ENCODE results near the gene MACROD2.

The MACROD2 gene

DNA sequence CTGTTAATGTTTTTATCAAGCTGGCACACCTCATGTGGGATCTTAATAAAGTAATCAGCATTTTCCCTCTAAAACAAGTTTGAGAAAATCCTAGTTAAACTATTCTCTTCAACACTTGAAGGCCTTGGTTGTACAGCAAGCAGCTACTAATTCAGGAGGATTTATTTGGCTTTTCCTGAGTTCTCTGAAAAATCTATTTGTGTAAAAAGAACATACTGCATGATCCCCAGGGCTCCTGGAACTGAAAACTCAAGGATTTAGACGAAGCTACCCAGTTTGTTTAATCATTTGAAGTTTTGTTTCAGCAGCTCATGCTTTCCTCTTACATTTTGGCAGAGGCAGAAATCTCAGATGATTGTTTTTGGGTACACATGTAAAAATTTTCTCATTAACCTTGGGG is 651.7 kb downstream of the MACROD2 start:
- no peak for DNase-seq (ENCODE audit: low read depth)

DNA sequence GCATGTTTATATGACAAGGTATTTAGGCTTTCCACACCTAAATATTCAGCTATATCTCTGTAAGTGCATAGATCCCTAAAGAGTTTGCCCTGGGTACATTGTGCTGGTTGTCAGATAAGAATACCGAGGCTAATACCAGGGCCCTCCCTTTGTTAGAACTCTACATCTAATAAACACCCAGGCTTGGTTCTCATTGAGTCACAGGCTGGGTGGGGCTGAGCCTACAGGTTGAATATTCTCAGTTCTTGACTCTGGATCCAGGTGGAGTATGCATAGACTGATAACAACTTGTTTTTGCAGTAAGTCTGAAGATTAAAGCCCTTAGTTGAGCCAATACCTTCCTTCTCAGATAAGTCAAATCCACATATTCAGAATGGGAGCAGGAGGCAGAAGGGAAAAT is 654.3 kb downstream of the MACROD2 start:
- no peak for DNase-seq (ENCODE audit: low read depth)

DNA sequence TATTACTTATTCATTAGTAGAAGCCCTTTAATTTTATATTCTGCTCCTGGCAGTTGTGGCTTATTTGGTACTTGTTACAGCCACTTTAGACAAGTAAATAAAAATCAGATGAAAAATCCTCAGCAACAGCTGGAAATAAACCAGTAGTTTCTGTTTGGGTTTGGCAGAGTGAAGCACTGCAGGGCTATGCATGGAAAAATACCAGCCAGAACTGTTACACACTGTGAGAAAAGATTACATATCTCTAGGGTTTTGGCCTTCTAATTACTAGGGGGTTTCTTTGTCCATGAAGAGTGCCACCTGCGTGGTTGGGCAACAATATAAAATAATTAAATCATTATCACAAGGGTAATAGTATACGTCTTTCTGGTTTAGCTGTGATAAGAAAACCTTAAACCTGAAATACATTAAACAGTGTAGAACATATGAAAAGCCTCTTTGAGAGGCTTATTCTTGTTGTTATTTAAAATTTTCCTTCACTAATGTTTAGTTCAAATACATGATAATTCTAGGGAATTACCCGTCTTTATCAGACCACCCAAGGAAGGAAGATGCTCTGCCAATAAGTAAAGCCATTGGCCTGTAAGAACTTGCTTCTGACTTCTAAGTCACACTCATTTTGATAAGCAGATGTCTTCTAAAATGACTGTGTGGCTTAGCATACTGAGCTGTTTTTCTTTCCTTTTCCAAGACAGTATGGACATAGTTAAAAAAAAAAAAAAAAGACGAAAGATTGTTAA is 662.1 kb downstream of the MACROD2 start:
- no peak for DNase-seq (ENCODE audit: low read depth)

DNA sequence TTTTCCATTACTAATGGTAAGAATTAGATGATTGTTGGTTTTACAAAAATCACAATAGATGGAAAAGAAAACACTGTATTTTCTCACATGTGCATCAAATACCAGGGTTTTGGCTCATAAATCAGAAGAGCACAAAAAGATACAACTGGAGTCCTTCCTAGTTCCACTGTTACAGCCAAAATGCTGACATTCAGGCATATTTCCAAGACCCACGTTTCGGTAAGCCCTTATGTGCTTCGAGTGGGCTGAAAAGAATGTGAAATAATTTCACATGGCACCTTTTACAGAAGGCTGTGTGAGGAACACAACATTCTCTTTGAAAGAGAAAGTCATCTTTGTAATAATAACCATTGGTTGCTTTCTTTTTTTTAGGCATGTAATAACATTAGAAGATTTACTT is 668.8 kb downstream of the MACROD2 start:
- no peak for DNase-seq (ENCODE audit: low read depth)

DNA sequence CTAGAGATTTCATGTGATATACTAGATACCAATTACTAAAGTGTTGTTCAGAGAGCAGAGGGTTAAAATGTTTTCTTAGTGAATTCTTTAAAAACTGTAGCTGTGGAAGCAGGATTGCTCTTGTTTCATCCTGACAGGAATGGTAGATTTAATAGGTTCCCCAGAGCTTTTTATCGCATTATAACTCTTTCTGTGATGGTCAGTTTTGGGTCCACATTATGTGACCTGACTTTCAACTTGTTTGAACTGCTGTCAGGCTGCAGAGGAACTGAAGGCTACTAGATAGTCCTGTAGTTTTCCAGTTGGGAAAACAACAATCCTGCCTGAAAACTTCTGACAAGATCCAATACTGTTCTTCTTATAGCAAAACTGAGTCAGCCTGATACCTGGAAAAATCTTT is 671.4 kb downstream of the MACROD2 start:
- DNase-seq (ENCODE audit: low read depth), result no peak

DNA sequence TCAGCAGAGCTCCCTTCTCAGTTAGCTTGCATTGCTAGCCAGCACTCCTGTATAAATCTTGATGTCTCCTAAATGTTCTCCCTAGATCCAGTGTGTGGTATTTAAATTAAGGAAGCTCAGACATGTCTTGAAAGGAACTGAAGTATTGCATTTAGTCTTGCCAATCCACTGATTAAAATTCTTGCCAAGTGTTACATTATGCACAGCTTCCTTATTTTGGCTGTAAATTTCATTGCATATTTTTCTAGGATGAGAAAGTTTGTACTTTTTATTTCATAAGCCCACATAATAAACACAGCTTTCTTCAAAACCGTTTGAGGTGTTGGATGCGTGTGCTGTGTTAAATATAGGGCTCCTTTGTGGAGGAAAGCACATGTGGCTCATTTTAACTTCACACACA is 671.9 kb downstream of the MACROD2 start:
- DNase-seq (ENCODE audit: low read depth), result no peak

DNA sequence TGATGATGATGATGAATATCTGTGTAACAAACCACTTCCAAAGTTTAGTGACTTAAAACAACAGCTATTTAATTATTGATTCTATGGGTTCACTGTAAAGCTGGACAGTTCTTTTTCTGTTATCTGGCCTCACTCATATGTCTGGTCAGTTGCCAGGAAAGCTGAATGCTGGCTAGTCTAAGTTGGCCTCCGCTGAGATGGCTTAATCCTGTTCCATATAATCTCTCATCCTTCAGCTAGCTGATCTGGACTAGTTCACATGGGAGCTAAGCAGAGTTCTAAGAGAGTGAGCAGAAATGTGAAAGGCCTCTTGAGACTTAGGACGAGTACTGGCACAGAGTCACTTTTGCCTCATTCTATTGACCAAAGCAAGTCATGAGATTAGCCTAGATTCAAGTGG is 676.8 kb downstream of the MACROD2 start:
- DNase-seq (ENCODE audit: low read depth), result peak; percentile 0

DNA sequence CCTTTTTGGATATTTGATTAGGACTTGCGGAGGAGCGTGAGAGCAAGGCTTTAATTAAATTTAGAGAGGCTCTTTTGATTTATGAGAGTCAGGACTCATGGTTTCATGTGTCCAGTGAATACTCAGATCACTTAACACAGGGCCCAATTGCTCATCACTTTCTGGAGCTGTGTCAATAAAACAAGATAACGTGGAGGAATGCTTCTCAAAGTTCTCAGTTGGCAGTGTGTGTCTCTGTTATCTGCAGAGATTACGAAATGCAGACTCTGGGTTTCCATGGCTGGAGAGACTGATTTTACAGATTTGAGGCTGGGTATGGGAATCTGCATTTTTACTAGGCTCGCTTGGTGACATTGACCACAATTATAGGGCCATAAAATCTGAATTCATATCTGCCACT is 677.8 kb downstream of the MACROD2 start:
- DNase-seq (ENCODE audit: low read depth), result peak; percentile 5

DNA sequence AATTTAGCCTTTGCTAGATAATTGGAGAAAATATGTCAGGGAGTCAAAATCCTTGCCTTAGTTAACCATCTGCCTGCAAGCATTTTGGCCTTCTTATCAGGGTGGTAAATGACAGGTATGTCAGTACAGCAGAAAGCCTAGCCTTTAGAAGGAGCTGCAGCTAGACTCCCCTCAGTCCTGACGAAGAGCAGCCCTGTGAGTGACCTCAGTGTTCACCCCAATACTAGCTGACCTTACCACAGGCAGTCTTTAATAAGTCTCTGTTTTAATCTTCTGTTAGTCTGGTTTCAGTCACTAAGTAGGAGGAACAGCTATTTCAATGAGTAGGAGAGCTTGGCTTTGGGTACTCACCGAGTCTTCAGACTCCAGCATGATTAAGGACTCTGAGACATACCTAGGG is 682.1 kb downstream of the MACROD2 start:
- no peak for DNase-seq (ENCODE audit: low read depth)

DNA sequence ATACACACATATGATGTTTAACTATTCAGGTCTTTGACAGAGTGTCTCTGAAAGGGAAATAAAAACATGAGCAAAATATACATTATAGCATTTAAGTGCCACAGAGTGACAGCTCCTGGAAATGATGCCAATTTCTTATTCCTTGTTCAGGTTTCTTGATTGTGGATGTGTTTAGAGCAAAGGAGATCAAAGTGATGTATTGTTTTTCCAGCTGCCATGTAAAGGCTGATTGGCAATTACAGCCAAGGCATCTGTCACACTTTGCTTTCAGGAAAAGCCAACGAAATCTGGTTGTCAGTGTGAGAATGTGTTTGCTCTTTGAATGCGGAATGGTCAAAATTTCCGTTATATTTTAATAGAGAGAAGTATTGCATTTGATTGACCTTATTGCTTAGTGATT is 689.9 kb downstream of the MACROD2 start:
- DNase-seq (ENCODE audit: low read depth), result no peak

DNA sequence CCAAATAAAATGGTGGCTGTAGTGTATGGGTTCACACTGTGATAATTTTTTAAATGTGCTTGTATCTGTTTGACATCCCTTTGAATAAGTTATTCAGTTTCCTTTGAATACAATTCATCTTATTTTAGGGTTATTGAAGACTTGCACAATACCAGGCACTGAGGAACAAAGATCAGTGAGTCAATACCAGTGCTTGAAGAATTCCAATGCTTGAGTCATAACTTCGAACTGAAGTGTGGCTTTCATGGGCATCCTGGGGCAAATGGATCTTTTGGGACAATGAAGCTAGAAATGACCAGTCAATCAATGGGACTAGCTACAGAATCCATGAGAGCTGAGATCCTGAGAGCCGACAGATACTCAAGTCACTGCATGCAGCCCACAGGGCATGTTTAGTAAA is 692.0 kb downstream of the MACROD2 start:
- DNase-seq (ENCODE audit: low read depth), result no peak

DNA sequence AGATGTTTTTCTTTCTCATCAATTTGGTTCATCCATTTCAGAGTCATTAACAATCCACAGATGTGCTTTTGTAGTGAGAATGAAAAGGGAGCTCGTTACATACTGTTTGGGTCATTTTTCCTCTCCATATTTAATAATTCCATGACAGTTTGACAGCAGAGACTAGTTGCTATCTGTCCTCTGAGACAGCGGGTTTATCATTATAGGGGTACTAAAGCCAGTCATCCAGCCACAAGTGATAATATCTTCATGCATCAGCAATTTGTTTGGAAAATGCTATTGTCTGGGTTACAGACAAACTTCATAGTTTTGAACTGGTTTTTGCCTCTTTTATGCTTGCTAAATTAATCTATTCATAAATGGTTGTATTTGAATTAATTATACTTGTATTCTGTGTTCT is 692.7 kb downstream of the MACROD2 start:
- no peak for DNase-seq (ENCODE audit: low read depth)

DNA sequence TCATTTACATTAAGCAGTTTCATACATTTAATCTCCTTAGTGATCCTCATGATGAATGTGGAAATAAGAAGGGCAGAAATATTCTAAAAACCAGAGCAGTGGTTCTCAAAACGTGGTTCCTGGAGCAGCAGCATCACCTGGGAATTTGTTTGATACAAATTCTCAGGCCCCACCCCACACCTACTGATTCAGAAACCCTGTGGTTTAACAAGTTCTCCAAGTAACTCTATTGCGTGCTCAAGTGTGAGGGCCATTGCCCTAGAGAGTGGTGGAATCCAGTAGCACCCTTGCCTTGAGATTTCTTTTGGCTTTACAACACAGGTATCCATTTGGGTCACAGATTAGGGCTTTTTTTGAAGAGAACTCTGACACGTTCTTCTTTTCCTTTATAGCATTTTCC is 696.7 kb downstream of the MACROD2 start:
- no peak for DNase-seq (ENCODE audit: low read depth)

DNA sequence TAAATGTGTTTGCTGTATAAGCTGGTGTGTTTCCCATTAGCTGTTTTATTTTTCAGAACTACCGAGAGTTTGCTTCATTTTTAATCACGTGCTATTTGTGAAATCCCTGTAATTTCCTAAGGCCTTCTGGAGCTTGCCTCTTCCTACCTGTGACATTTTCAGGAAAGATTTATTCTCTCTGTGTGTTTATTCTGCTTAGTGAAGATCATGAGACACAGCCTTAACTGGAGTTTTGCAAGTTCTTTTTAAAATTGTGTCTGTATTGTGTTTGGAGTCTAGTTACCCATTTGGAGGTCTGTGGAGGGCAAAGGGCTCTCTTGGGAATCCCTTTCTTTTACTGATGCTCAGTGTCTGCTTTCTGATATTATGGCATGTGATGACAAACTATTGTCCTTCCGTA is 701.2 kb downstream of the MACROD2 start:
- no peak for DNase-seq (ENCODE audit: low read depth)

DNA sequence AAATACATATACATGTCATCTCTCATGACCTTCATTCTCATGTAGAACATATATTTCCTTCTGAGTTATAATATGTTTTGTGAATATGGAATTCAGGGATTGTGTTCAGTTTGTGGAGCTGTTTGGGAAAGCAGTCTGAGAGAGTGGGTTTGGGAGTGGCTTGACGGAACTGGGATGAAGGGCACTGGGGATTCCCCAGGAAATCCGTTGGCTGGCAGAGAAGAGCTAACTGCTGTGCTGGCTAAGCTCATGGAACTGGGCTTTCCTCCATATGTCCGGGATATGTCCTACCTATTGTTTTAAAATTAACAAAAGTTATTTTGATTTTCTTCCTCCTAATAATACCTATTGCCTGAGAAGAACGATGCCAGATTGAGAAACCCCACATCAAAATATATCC is 701.6 kb downstream of the MACROD2 start:
- DNase-seq (ENCODE audit: low read depth), result no peak

DNA sequence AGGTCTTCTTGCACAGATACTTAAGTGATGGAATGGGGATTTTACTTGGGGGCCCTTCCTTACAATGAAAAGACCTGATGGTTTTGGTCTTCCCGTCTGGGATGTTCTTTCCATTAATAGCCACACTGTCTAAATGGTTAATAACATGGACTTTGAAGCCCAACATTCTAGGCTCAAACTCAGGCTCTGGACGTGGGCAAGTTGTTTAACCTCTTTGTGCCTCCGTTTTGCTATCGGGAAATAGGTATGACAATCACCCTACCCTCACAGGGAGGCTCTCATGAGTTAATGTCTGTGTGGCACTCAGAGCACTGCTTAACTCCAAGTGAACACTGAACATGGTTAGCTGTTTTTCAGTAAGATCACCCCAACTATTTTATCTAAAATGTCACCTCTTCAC is 702.8 kb downstream of the MACROD2 start:
- no peak for DNase-seq (ENCODE audit: low read depth)

DNA sequence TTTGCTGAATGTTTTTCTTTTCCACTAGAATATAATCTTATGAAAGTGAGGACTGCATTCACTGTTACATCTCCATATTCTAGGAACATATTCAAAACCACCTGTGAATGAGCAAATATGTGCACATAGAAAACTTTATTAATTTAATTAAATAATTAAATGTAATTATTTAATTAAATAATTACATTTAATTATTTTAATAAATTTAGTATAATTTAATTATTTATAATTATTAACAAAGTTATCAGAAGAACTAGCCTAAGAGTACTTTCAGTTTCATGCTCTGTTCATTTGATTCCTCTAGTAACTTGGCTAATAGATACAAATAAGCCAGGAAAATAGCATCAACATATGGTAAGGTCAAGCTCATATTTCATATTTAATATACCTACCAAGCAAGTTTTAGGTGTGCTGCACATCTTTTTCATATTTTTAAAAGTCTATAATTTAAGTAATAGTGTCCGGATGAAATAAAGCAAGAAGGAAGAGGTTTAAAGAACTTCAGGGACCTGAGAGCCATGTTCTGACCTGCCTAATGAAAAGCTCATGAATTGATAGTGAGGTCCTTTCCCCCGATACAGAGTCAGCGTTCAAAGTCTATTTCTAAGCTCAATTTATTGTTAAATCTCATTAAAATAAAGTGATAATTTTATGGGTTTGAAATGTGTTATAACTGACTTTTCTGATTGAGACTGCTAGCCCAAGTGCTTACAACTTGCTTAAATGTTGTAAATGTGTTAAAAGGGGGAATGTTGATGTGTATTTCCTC is 703.5 kb downstream of the MACROD2 start:
- no peak for DNase-seq (ENCODE audit: low read depth)

DNA sequence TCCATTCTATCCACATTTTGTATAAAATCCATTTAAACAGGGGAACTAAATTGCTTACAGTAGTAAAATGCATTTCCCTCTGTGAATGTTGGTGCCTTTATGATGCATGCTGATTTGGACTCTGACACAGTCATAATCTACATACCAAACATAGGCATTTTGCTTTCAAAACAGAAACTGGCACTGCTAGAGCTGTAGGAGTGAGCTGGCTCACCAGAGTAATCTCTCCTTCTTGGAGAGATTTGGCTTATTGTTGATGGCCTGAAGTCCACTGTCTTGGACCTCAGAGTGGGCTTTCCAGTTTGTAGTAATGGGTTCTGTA is 705.3 kb downstream of the MACROD2 start:
- peak; percentile 3 for DNase-seq (ENCODE audit: low read depth)

DNA sequence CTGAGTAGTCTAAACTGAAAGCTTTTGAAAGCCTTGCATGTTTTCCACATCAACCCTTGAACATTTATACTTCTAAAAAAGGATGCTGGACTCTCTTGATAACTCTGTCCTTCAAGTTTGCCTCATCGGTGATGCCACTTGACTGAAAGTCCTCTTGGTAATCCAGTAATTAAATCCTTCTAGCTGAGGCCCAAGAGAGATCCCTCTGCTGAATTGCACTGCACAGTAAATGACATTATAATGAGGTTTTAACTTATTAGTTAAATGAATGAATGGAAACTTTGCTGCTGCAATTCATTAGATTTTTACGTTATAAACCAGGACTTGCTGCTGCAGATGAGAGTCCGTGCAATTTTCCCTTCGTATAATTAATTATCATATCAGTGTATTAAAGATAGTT is 706.0 kb downstream of the MACROD2 start:
- DNase-seq (ENCODE audit: low read depth), result no peak

DNA sequence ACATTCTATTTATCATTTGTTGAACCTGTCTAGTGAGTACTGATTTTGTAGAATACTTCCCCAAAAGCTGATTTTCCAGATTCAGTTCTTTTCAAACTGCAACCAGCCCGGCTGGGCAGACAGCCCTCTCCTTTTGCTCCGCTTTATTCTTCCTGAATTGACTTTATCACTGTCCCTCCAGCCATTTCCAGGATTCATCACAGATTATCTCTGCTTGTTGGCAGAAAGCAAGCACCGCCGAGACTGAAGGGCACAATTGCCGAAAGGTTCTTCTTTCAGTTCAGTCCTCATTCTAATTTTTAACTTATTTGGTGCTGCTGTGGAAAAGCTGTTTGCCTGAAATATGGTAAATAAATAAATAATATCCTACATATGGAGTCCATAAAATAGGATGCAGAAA is 711.2 kb downstream of the MACROD2 start:
- no peak for DNase-seq (ENCODE audit: low read depth)

DNA sequence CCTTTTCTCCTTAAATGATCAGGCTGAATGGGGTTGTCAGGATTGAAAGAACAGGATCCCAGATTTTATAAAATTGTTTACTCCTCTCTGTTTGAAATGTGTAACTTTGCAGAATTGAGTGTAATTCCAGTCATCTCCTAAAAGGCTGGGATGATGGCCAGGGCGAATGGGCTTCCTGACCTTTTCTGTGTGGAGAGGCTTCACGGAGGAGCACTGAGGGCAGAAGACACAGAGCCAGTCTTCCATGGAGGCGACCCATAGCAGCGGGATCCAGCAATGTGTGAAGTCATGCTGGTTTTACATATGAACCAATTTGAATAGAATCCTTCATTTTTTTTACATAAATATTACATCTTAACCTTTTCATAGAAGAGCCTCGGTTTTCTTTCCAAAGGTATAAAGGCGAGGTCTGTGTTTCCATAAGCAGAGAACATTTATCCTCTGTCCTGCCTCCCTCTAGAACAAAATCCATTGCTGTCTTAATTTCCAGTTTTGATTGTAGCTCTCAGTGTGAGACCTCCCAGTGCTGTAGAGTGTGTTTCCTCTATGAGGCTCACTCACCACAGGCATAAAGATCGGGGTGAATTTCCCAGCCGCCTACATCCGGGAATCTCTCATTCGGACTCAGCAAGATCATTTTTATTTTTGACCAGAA is 711.8 kb downstream of the MACROD2 start:
- no peak for DNase-seq (ENCODE audit: low read depth)

DNA sequence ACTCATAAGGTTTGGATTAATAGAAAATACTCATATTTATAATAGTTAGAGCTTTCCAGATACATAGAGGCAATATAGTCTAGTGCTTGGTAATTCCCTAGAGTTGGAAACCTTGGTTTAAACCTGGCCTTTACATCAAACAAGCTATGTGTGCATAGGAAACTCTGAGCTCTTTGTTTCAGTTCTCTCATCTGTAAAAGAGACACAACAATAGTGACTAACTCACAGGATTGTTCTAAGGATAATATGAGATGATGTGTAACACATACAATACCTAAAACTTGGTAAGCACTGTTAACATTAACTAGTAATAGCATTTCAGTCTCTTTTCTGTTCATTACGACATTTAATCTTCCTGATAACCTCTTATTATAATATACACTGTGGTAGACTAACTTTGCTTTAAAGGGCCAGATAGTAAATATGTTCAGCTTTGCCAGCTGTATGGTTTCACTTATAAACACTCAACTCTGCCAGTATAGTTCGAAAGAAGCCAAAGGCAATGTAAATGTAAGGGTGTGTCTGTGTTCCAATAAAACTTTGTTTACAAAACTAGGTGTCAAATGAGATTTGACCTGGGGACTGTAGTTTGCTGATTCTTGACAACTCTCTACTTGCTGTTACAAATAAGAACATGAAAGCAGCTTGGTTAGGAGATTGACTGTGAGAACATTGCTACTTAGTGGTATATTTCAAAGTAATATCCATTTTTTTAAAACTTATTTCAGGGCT is 712.7 kb downstream of the MACROD2 start:
- no peak for DNase-seq (ENCODE audit: low read depth)

DNA sequence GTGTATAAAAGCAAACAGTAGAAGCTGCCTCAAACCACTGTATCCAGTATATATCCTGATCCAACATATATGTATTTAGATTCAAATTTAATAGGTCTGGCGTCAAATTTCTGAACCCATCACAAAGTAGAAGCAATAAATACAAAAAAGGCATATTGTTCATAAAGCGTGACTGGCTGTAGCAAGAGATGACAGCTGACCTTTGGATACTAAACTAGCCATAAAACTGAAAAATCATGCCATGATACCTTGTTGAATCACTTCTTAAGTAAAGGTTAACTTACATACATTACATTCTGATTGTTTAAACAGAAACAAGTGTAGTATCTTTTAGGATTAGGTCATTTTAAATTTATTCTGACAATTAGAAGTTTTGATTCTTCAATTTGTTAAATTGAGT is 714.1 kb downstream of the MACROD2 start:
- DNase-seq (ENCODE audit: low read depth), result no peak

Measured in iris pigment epithelial cell (primary cell).